IMR-90 (cell line): ENCODE results near the gene TTC5. TPM values are rescaled to one million over a fixed set of nuclear protein-coding genes. Genes with fewer than 3 reads are reported as not detected.
A peak's percentile ranks its signal among the peaks of the same experiment; 100 is the strongest.

ENCODE experiments used
- ATAC-seq: fragments of 200-7000 bp; cut with Tn5 transposase; 2 replicates; pipeline ENCODE4 v1.9.1; 2020; ENCODE audit warnings: low read depth, mild to moderate bottlenecking, moderate library complexity
- BruUV-seq: library from RNA; stranded (reverse); fragments of 400-500 nt; replicated peaks from 2 replicates; lab custom pipeline; 2021; lab: Mats Ljungman, UMichigan
- CTCF ChIA-PET: fragments of 300-600 bp; formaldehyde crosslinking; extraction: SDS; loops from one replicate; lab custom pipeline; 2021; ENCODE audit warnings: antibody characterized with exemption; lab: Yijun Ruan, JAX
- POLR2A ChIA-PET: fragments of 300-600 bp; sonication (Branson Sonifier 250); formaldehyde crosslinking; loops from one replicate; lab custom pipeline; 2022; ENCODE audit warnings: antibody characterized with exemption; ENCODE audit not compliant: unreplicated experiment; lab: Charles Lee
- DNase-seq: peaks from one replicate; pipeline ENCODE4 v3.0.0; 2013
- H2AFZ ChIP-seq: replicated peaks from 2 replicates; pipeline ENCODE3; 2013; ENCODE audit warnings: low read length, mild to moderate bottlenecking; ENCODE audit not compliant: poor library complexity
- H2AK5ac ChIP-seq: 2 replicates; pipeline ENCODE4 v1.6.1; 2013; ENCODE audit warnings: low read depth, low read length, inconsistent platforms
- H2AK9ac ChIP-seq: replicated peaks from 2 replicates; pipeline ENCODE3; 2013; ENCODE audit warnings: mild to moderate bottlenecking, low read depth, low read length, moderate library complexity; ENCODE audit not compliant: poor library complexity
- H2BK120ac ChIP-seq: 2 replicates; pipeline ENCODE4 v1.6.1; 2013; ENCODE audit warnings: low read depth, low read length, inconsistent platforms
- H2BK15ac ChIP-seq: 3 replicates; pipeline ENCODE4 v1.6.1; 2013; ENCODE audit warnings: low read depth, low read length, inconsistent platforms
- H2BK20ac ChIP-seq: 2 replicates; pipeline ENCODE4 v1.6.1; 2013; ENCODE audit warnings: low read depth, mild to moderate bottlenecking, inconsistent platforms, low read length, moderate library complexity
- H2BK5ac ChIP-seq: 2 replicates; pipeline ENCODE4 v1.6.1; 2013; ENCODE audit warnings: mild to moderate bottlenecking, low read depth, low read length, inconsistent platforms; ENCODE audit not compliant: poor library complexity, severe bottlenecking
- H3K14ac ChIP-seq: replicated peaks from 2 replicates; pipeline ENCODE4 v1.6.1; 2013; ENCODE audit warnings: low read depth, low read length, inconsistent platforms
- H3K18ac ChIP-seq: 2 replicates; pipeline ENCODE4 v1.6.1; 2013; ENCODE audit warnings: low read depth, low read length, control low read depth
- H3K23ac ChIP-seq: 2 replicates; pipeline ENCODE4 v1.6.1; 2013; ENCODE audit warnings: low read depth, low read length, inconsistent platforms
- H3K27ac ChIP-seq: 2 replicates; pipeline ENCODE4 v1.5.1; 2013; ENCODE audit warnings: mild to moderate bottlenecking, control low read depth, low read length; ENCODE audit not compliant: insufficient read depth
- H3K27me3 ChIP-seq: 2 replicates; pipeline ENCODE4 v1.6.1; 2013; ENCODE audit warnings: low read length; ENCODE audit not compliant: control insufficient read depth, insufficient read depth
- H3K36me3 ChIP-seq: 2 replicates; pipeline ENCODE4 v1.6.1; 2013; ENCODE audit warnings: low read length, mixed read lengths; ENCODE audit not compliant: control insufficient read depth, insufficient read depth
- H3K4ac ChIP-seq: 2 replicates; pipeline ENCODE4 v1.6.1; 2013; ENCODE audit warnings: low read depth, low read length, inconsistent platforms
- H3K4me1 ChIP-seq: 2 replicates; pipeline ENCODE4 v1.6.1; 2013; ENCODE audit warnings: low read length, mixed read lengths; ENCODE audit not compliant: control insufficient read depth, insufficient read depth
- H3K4me2 ChIP-seq: 2 replicates; pipeline ENCODE4 v1.6.1; 2013; ENCODE audit warnings: low read depth, mild to moderate bottlenecking, control low read depth, low read length, moderate library complexity
- H3K4me3 ChIP-seq: 2 replicates; pipeline ENCODE4 v1.5.1; 2013; ENCODE audit warnings: low read depth, mild to moderate bottlenecking, control low read depth, low read length, moderate library complexity; ENCODE audit not compliant: insufficient read depth
- H3K56ac ChIP-seq: 2 replicates; pipeline ENCODE4 v1.6.1; 2013; ENCODE audit warnings: low read length, inconsistent platforms; ENCODE audit not compliant: insufficient read depth; ENCODE audit errors: extremely low read depth
- H3K79me1 ChIP-seq, 2 experiments: 2 replicates each; pipeline ENCODE4 v1.6.1; 2013; ENCODE audit warnings: low read length in 2 of 2, inconsistent platforms in 1 of 2, low read depth in 1 of 2
- H3K9ac ChIP-seq: 2 replicates; pipeline ENCODE4 v1.6.1; 2013; ENCODE audit warnings: low read depth, low read length, control low read depth
- H3K9me1 ChIP-seq: 2 replicates; pipeline ENCODE4 v1.6.1; 2013; ENCODE audit warnings: low read length, inconsistent platforms; ENCODE audit not compliant: insufficient read depth
- H3K9me3 ChIP-seq: 2 replicates; pipeline ENCODE4 v1.6.1; 2013; ENCODE audit warnings: low read length; ENCODE audit not compliant: control insufficient read depth, insufficient read depth
- H4K20me1 ChIP-seq: 2 replicates; pipeline ENCODE4 v1.6.1; 2013; ENCODE audit warnings: low read length, inconsistent platforms; ENCODE audit not compliant: insufficient read depth
- H4K5ac ChIP-seq: 2 replicates; pipeline ENCODE4 v1.6.1; 2013; ENCODE audit warnings: mild to moderate bottlenecking, low read depth, low read length, control low read depth
- H4K8ac ChIP-seq, 2 experiments: 2 replicates each; pipeline ENCODE4 v1.6.1; 2013; ENCODE audit warnings: low read depth in 2 of 2, low read length in 2 of 2, control low read depth in 1 of 2, inconsistent platforms in 1 of 2
- H4K91ac ChIP-seq: 2 replicates; pipeline ENCODE4 v1.6.1; 2013; ENCODE audit warnings: low read depth, low read length, inconsistent platforms; ENCODE audit not compliant: insufficient read depth
- BHLHE40 ChIP-seq: fragments of 150-350 bp; IDR thresholded peaks from 2 replicates; pipeline ENCODE4 v1.6.1; 2016; ENCODE audit warnings: mild to moderate bottlenecking, low read depth, low read length
- CEBPB ChIP-seq: IDR thresholded peaks from 2 replicates; pipeline ENCODE4 v1.6.1; 2012; ENCODE audit warnings: low read depth, low read length, improper control_type of control experiment
- RAD21 ChIP-seq: IDR thresholded peaks from 2 replicates; pipeline ENCODE4 v1.6.1; 2012; ENCODE audit warnings: low read length, improper control_type of control experiment
- SMC3 ChIP-seq: fragments of 150-350 bp; IDR thresholded peaks from 2 replicates; pipeline ENCODE4 v1.6.1; 2016; ENCODE audit warnings: low read depth, mild to moderate bottlenecking, antibody characterized with exemption, low read length, moderate library complexity
- WGBS, 2 experiments: methylation state at CpG; one replicate each; pipeline versions ENCODE4 v1.1.5 to v1.1.7; 2013; ENCODE audit warnings: missing lambda C conversion rate in 2 of 2; ENCODE audit not compliant: insufficient read length in 1 of 2; ENCODE audit errors: extremely low coverage in 2 of 2; 5-methylcytosine and 5-hydroxymethylcytosine counted together
- dilution Hi-C: fragments of 300-500 bp; cut with HindIII; formaldehyde crosslinking; loops from one replicate; pipeline ENCODE4 v1.14.3; 2018; ENCODE audit warnings: low sequenced_read_pairs; ENCODE audit not compliant: unreplicated experiment
- in situ Hi-C: fragments of 300-500 bp; cut with MboI; formaldehyde crosslinking; loops from 3 replicates; pipeline ENCODE4 v1.14.3; 2019; ENCODE audit warnings: low sequenced_read_pairs, inconsistent platforms, mixed read lengths
- intact Hi-C: fragments of 100-400 bp; cut with micrococcal nuclease; formaldehyde crosslinking; loops from 2 replicates; pipeline ENCODE4 v1.10.0; 2022
- polyA plus RNA-seq, 3 experiments: library from polyadenylated mRNA; depleted of rRNA; stranded (reverse); fragments of >200 nt; gene quantifications; 2 replicates each; pipeline ENCODE4 v1.2.3, GENCODE V29; 2012; ENCODE audit warnings: low replicate concordance in 1 of 3
- total RNA-seq: library from RNA; depleted of rRNA; stranded (reverse); fragments of >200 nt; gene quantifications from 2 replicates; pipeline ENCODE4 v1.2.3, GENCODE V29; 2012
- TF ChIP-seq, protein P1 (sequence below): conservative IDR thresholded peaks from 2 replicates; pipeline ENCODE4 v1.5.1; 2012; ENCODE audit warnings: mild to moderate bottlenecking, low read depth, low read length, improper control_type of control experiment

The TTC5 gene
- total and polyA plus RNA-seq, 2 of the 4 experiments (the other 2 are of a cell fraction), result 9.8 to 29.4 TPM

GRCh38 chr14:20327005-20327869, 21.5 kb upstream of the TTC5 start:
- Histone ChIP-seq H3K9me3 (no peaks in the 10 kb centered on the region), H3K9me1 (no peaks in the 10 kb centered on the region), H2BK120ac (no peak overlapping the region), H3K23ac (no peak overlapping the region), H4K20me1 (no peaks in the 10 kb centered on the region), H3K27ac (no peak overlapping the region), H3K27me3 (no peaks in the 10 kb centered on the region), H2AK9ac (no peak overlapping the region), H3K9ac (no peak overlapping the region), H2BK20ac (no peak overlapping the region), H2BK5ac (no peak overlapping the region), H3K4me3 (no peak overlapping the region), H3K4ac (no peak overlapping the region), H4K8ac (no peak overlapping the region), H3K36me3 (peaks cover 12% of the 10 kb centered on the region), H2BK15ac (no peak overlapping the region), H2AFZ (no peak overlapping the region), H4K5ac (no peak overlapping the region), H2AK5ac (no peak overlapping the region), H3K79me1 (peaks cover 10% of the 10 kb centered on the region in 2 experiments; a peak in 3 of 4 replicates), H3K4me1 (no peaks in the 10 kb centered on the region), H3K4me2 (no peak overlapping the region; the same call in 1 of the 2 replicates), H3K18ac (no peak overlapping the region), H3K56ac (no peak overlapping the region), H3K14ac (no peak overlapping the region), H4K91ac (no peak overlapping the region)
- no CpG with 5 or more reads among the region's 8 CpGs for WGBS, 2 experiments
- CTCF ChIA-PET, result interaction anchor here (0.6 to 1.9 kb wide), 7 partner anchors 9 to 679 kb away, joined by 3 to 17 read pairs (median 3); partner anchors contain the start of gene PARP2
- intact Hi-C loops (loop anchor here (1.0 to 2.0 kb wide), 2 partner anchors 24 to 282 kb away; no protein-coding TSS in a partner anchor), in situ Hi-C loops (loop anchor here (10.0 to 25.0 kb wide), 3 partner anchors 358 to 760 kb away; partner anchors contain the start of genes ANG, METTL17, RNASE4 and SLC39A2), dilution Hi-C loops (no loop called here)
- TF ChIP-seq CEBPB, result no peak
- no peak for TF ChIP-seq BHLHE40
- TF ChIP-seq RAD21, result peak; percentile 76
- TF ChIP-seq SMC3, result peak; percentile 54
- TF ChIP-seq, protein P1, sequence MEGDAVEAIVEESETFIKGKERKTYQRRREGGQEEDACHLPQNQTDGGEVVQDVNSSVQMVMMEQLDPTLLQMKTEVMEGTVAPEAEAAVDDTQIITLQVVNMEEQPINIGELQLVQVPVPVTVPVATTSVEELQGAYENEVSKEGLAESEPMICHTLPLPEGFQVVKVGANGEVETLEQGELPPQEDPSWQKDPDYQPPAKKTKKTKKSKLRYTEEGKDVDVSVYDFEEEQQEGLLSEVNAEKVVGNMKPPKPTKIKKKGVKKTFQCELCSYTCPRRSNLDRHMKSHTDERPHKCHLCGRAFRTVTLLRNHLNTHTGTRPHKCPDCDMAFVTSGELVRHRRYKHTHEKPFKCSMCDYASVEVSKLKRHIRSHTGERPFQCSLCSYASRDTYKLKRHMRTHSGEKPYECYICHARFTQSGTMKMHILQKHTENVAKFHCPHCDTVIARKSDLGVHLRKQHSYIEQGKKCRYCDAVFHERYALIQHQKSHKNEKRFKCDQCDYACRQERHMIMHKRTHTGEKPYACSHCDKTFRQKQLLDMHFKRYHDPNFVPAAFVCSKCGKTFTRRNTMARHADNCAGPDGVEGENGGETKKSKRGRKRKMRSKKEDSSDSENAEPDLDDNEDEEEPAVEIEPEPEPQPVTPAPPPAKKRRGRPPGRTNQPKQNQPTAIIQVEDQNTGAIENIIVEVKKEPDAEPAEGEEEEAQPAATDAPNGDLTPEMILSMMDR, result peak; percentile 76
- POLR2A ChIA-PET, result no interaction called here
- peak; percentile 72 for DNase-seq
- BruUV-seq, result no TSS peak
- peak; percentile 91 for ATAC-seq
